GM12878 (cell line): ENCODE measurements around the gene ATRNL1. TPM values are rescaled to one million over a fixed set of nuclear protein-coding genes. Genes with fewer than 3 reads are reported as not detected.

Experiments used
- ATAC-seq: fragments of 200-7000 bp; cut with Tn5 transposase; 3 replicates; pipeline ENCODE4 v1.9.1; 2020; ENCODE audit warnings: mild to moderate bottlenecking, moderate library complexity
- BruUV-seq: library from RNA; stranded (reverse); fragments of 400-500 nt; replicated peaks from 2 replicates; lab custom pipeline; 2021; lab: Mats Ljungman, UMichigan
- CTCF ChIA-PET: fragments of 300-600 bp; sonication (Branson Sonifier 250); formaldehyde crosslinking; extraction: SDS; loops from one replicate; lab custom pipeline; 2021; ENCODE audit warnings: inconsistent platforms; lab: Yijun Ruan, JAX
- POLR2A ChIA-PET: fragments of 350-600 bp; formaldehyde crosslinking; extraction: SDS; loops from one replicate; lab custom pipeline; 2021; ENCODE audit warnings: inconsistent platforms; lab: Charles Lee
- RAD21 ChIA-PET: fragments of 300-600 bp; sonication (Branson Sonifier 250); formaldehyde crosslinking; loops from one replicate; lab custom pipeline; 2023; ENCODE audit warnings: antibody characterized with exemption; ENCODE audit not compliant: unreplicated experiment; lab: Charles Lee
- SMC1A ChIA-PET: fragments of 300-600 bp; sonication (Branson Sonifier 250); formaldehyde crosslinking; loops from one replicate; lab custom pipeline; 2023; ENCODE audit not compliant: unreplicated experiment, uncharacterized antibody; lab: Charles Lee
- DNase-seq: peaks from one replicate; pipeline ENCODE4 v3.0.0-alpha.2; 2011; ENCODE audit warnings: low read depth, low spot score
- FAIRE-seq: peaks from 3 replicates; lab custom pipeline; 2011; peaks lifted over from hg19 to GRCh38; lab: Jason Lieb, UNC
- H2AFZ ChIP-seq: 2 replicates; pipeline ENCODE4 v1.6.0; 2011; ENCODE audit warnings: low read depth, low read length, control low read depth; ENCODE audit not compliant: control insufficient read depth
- H3K27ac ChIP-seq: 2 replicates; pipeline ENCODE4 v1.5.1; 2011; ENCODE audit warnings: control low read depth; ENCODE audit not compliant: control insufficient read depth, insufficient read depth
- H3K27me3 ChIP-seq, 2 experiments: replicated peaks in 1 of 2; 2 replicates each; pipeline versions ENCODE4 v1.6.0 to v1.6.1; 2011; ENCODE audit warnings: low read length in 1 of 2; ENCODE audit not compliant: control insufficient read depth in 2 of 2, insufficient read depth in 2 of 2
- H3K36me3 ChIP-seq, 2 experiments: 2 replicates each; pipeline ENCODE4 v1.5.1; 2011; ENCODE audit warnings: low read length in 1 of 2; ENCODE audit not compliant: control insufficient read depth in 2 of 2, insufficient read depth in 2 of 2
- H3K4me1 ChIP-seq: 2 replicates; pipeline ENCODE4 v1.6.1; 2011; ENCODE audit warnings: mild to moderate bottlenecking, low read length, moderate library complexity, mixed read lengths; ENCODE audit not compliant: control insufficient read depth, insufficient read depth
- H3K4me2 ChIP-seq: 2 replicates; pipeline ENCODE4 v1.6.0; 2011; ENCODE audit warnings: control low read depth; ENCODE audit not compliant: control insufficient read depth, insufficient read depth
- H3K4me3 ChIP-seq: fragments of 200-600 bp; sonication (generic); 2 replicates; pipeline ENCODE4 v1.5.1; 2016
- H3K79me2 ChIP-seq: 2 replicates; pipeline ENCODE4 v1.6.0; 2011; ENCODE audit warnings: low read length; ENCODE audit not compliant: control insufficient read depth, insufficient read depth
- H3K9ac ChIP-seq: 2 replicates; pipeline ENCODE4 v1.8.0; 2011; ENCODE audit warnings: low read length, control low read depth, mixed read lengths; ENCODE audit not compliant: control insufficient read depth, insufficient read depth
- H3K9me3 ChIP-seq: replicated peaks from 3 replicates; pipeline ENCODE4 v1.5.1; 2011; ENCODE audit warnings: mild to moderate bottlenecking, low read length; ENCODE audit not compliant: control insufficient read depth, insufficient read depth
- H4K20me1 ChIP-seq: 2 replicates; pipeline ENCODE4 v1.6.0; 2011; ENCODE audit not compliant: control insufficient read depth, insufficient read depth
- CEBPB ChIP-seq, 2 experiments: fragments of 150-350 bp in 1 of 2; IDR thresholded peaks; 2 replicates each; pipeline ENCODE4 v1.6.1; 2012 to 2014; ENCODE audit warnings: low read depth in 2 of 2, low read length in 2 of 2, borderline replicate concordance in 1 of 2, inconsistent platforms in 1 of 2
- CHD1 ChIP-seq: IDR thresholded peaks from 2 replicates; pipeline ENCODE4 v1.6.1; 2012; ENCODE audit warnings: low read depth, low read length, improper control_type of control experiment
- KDM1A ChIP-seq: fragments of 200-600 bp; sonication (generic); IDR thresholded peaks from 2 replicates; pipeline ENCODE4 v1.6.1; 2016; ENCODE audit warnings: borderline replicate concordance
- KLF5 ChIP-seq: fragments of 450-650 bp; IDR thresholded peaks from 2 replicates; pipeline ENCODE4 v1.6.1; 2014; ENCODE audit warnings: mild to moderate bottlenecking; ENCODE audit not compliant: partially characterized antibody
- MEF2A ChIP-seq: IDR thresholded peaks from 2 replicates; pipeline ENCODE4 v1.6.1; 2011; ENCODE audit warnings: low read depth, mild to moderate bottlenecking, low read length, moderate library complexity; ENCODE audit not compliant: insufficient read depth
- NFYA ChIP-seq: IDR thresholded peaks from 2 replicates; pipeline ENCODE4 v1.6.1; 2011; ENCODE audit warnings: low read depth, mild to moderate bottlenecking, low read length, improper control_type of control experiment, borderline replicate concordance
- PAX5 ChIP-seq: IDR thresholded peaks from 2 replicates; pipeline ENCODE4 v1.6.1; 2011; ENCODE audit warnings: low read depth, low read length, borderline replicate concordance
- PKNOX1 ChIP-seq: fragments of 450-650 bp; IDR thresholded peaks from 2 replicates; pipeline ENCODE4 v1.6.1; 2016; ENCODE audit warnings: mild to moderate bottlenecking
- POLR2A ChIP-seq: IDR thresholded peaks from 2 replicates; pipeline ENCODE4 v1.6.1; 2011; ENCODE audit warnings: low read depth, mild to moderate bottlenecking, low read length
- ZNF217 ChIP-seq: fragments of 450-650 bp; IDR thresholded peaks from 2 replicates; pipeline ENCODE4 v1.6.1; 2017; ENCODE audit warnings: antibody characterized with exemption, mild to moderate bottlenecking
- WGBS: methylation state at CpG from one replicate; pipeline ENCODE4 v1.1.6; 2016; ENCODE audit warnings: low lambda C conversion rate; ENCODE audit not compliant: insufficient replicate concordance, insufficient coverage; ENCODE audit errors: missing lambda C conversion rate; 5-methylcytosine and 5-hydroxymethylcytosine counted together
- in situ Hi-C: fragments of 300-500 bp; cut with MboI; formaldehyde crosslinking; loops from 9 replicates; pipeline ENCODE4 v1.14.3; 2018; ENCODE audit warnings: mixed read lengths
- intact Hi-C: fragments of 100-400 bp; cut with micrococcal nuclease; formaldehyde crosslinking; loops from one replicate; pipeline ENCODE4 v1.14.2; 2022; ENCODE audit not compliant: unreplicated experiment
- polyA plus RNA-seq, 11 experiments: library from polyadenylated mRNA; depleted of rRNA in 4 of 11; unstranded in 6 of 11; stranded (reverse) in 5 of 11; fragments of >200 nt; fragmentation: Nextera tagmentation in 4 of 11; fragmentation: Illumina TruSeq in 1 of 11; extraction: Ambion mirVana in 4 of 11; extraction: Trizol in 1 of 11; gene quantifications; 1 replicate in 1 of 11; 2 replicates in 10 of 11; pipeline versions ENCODE4 v1.2.1 to v1.2.3, GENCODE V29; 2011 to 2016; ENCODE audit warnings: inconsistent platforms in 2 of 11, missing spikeins in 2 of 11, low read depth in 1 of 11
- total RNA-seq, 4 experiments: library from RNA; depleted of rRNA in 3 of 4; stranded (reverse); fragments of >200 nt in 3 of 4; fragmentation: Illumina TruSeq in 1 of 4; extraction: Trizol in 1 of 4; gene quantifications; 2 replicates each; pipeline versions ENCODE4 v1.2.1 to v1.2.3, GENCODE V29; 2013 to 2021

Gene ATRNL1
- total and polyA plus RNA-seq, 10 of the 15 experiments (the other 5 are each of a cell fraction or from before 2014, with no cell fraction given), result 0.03 to 1.4 (median 0.34) TPM

- Histone ChIP-seq H3K79me2 (no peaks in the 10 kb centered on the region), H3K36me3 (no peaks in the 10 kb centered on the region), H3K9me3 (no peaks in the 10 kb centered on the region), H3K4me1 (no peaks in the 10 kb centered on the region), H3K27ac (no peak overlapping the region), H3K4me2 (no peak overlapping the region), H3K9ac (no peak overlapping the region), H2AFZ (no peak overlapping the region), H4K20me1 (no peaks in the 10 kb centered on the region), H3K4me3 (no peak overlapping the region), H3K27me3 (no peaks in the 10 kb centered on the region)
- ChIA-PET CTCF (interaction anchor here (0.6 kb wide), 1 partner anchor 444 kb away, joined by 4 read pairs; no protein-coding TSS in a partner anchor), POLR2A (no interaction called here), SMC1A (interaction anchor here (0.9 kb wide), 1 partner anchor 10 kb away, joined by 3 read pairs; no protein-coding TSS in a partner anchor), RAD21 (no interaction called here)
- 41% methylated on average over 1 of the region's 1 CpG for WGBS
- TF ChIP-seq PAX5 (no peak), MEF2A (no peak), KDM1A (no peak), KLF5 (no peak), CEBPB (IDR thresholded peaks at IDR 0.05; ENCODE audit: borderline replicate concordance in 1 of 2, low read depth in 2 of 2, low read length in 2 of 2) (no peak), POLR2A (no peak), CHD1 (no peak), PKNOX1 (no peak), NFYA (no peak), ZNF217 (no peak)
- BruUV-seq, result no TSS peak
- intact Hi-C loops, result no loop called here
- ATAC-seq, result no peak
- in situ Hi-C loops, result no loop called here
- no peak for DNase-seq
- no peak for FAIRE-seq
Observed at GRCh38 chr10:115860182-115861107, 767.3 kb downstream of the ATRNL1 start.
